H1 (cell line): ENCODE results near the gene ACACB.

Experiments used
- ATF2 ChIP-seq: IDR thresholded peaks from 2 replicates; pipeline ENCODE4 v1.6.1; 2012; ENCODE audit warnings: low read length, inconsistent platforms
- EP300 ChIP-seq, 2 experiments: IDR thresholded peaks; 1 replicate in 1 of 2; 2 replicates in 1 of 2; pipeline ENCODE4 v1.6.1; 2011 to 2012; ENCODE audit warnings: low read depth in 2 of 2, low read length in 2 of 2, mild to moderate bottlenecking in 2 of 2, borderline replicate concordance in 1 of 2, inconsistent platforms in 1 of 2, moderate library complexity in 1 of 2
- TF ChIP-seq, protein P1 (sequence below), 3 experiments: IDR thresholded peaks; 1 replicate in 2 of 3; 2 replicates in 1 of 3; pipeline versions ENCODE4 v1.5.1 to v1.6.1; 2011; ENCODE audit warnings: low read length in 3 of 3, mild to moderate bottlenecking in 3 of 3, inconsistent platforms in 2 of 3, low read depth in 1 of 3, moderate library complexity in 1 of 3; ENCODE audit not compliant: insufficient read depth in 1 of 3; ENCODE audit errors: control extremely low read depth in 1 of 3

- TF ChIP-seq, protein P1, sequence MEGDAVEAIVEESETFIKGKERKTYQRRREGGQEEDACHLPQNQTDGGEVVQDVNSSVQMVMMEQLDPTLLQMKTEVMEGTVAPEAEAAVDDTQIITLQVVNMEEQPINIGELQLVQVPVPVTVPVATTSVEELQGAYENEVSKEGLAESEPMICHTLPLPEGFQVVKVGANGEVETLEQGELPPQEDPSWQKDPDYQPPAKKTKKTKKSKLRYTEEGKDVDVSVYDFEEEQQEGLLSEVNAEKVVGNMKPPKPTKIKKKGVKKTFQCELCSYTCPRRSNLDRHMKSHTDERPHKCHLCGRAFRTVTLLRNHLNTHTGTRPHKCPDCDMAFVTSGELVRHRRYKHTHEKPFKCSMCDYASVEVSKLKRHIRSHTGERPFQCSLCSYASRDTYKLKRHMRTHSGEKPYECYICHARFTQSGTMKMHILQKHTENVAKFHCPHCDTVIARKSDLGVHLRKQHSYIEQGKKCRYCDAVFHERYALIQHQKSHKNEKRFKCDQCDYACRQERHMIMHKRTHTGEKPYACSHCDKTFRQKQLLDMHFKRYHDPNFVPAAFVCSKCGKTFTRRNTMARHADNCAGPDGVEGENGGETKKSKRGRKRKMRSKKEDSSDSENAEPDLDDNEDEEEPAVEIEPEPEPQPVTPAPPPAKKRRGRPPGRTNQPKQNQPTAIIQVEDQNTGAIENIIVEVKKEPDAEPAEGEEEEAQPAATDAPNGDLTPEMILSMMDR (IDR thresholded peaks at IDR 0.05; ENCODE audit: control extremely low read depth in 1 of 3, insufficient read depth in 1 of 3, low read depth in 1 of 3, low read length in 3 of 3), result no peak
- TF ChIP-seq EP300 (IDR thresholded peaks at IDR 0.05; ENCODE audit: borderline replicate concordance in 1 of 2, low read depth in 2 of 2, low read length in 2 of 2), result no peak
- no peak for TF ChIP-seq ATF2
Measured at GRCh38 chr12:109239691-109240090, 123.3 kb downstream of the ACACB start.
